Endodermal cell (in vitro differentiated cells): ENCODE results near the gene ZNF324B. TPM values are rescaled to one million over a fixed set of nuclear protein-coding genes. Genes with fewer than 3 reads are reported as not detected.
A peak's percentile ranks its signal among the peaks of the same experiment; 100 is the strongest.
"Not testable (repeated sequence)": the region's sequence is repeated elsewhere in the genome, so short reads cannot be mapped to it uniquely, and the experiment has no call there.

Experiments used
- DNase-seq: peaks from one replicate; pipeline ENCODE4 v3.0.0-alpha.2; 2017
- H3K27ac ChIP-seq: 2 replicates; pipeline ENCODE4 v1.5.1; 2013; ENCODE audit warnings: mild to moderate bottlenecking, low read depth, low read length, moderate library complexity
- H3K27me3 ChIP-seq: 2 replicates; pipeline ENCODE4 v1.6.1; 2013; ENCODE audit warnings: mild to moderate bottlenecking, low read length, moderate library complexity; ENCODE audit not compliant: insufficient read depth, control insufficient read depth, poor library complexity, severe bottlenecking
- H3K36me3 ChIP-seq: 2 replicates; pipeline ENCODE4 v1.7.0; 2013; ENCODE audit warnings: mild to moderate bottlenecking, low read length, moderate library complexity; ENCODE audit not compliant: control insufficient read depth, insufficient read depth
- H3K4me1 ChIP-seq: one replicate; pipeline ENCODE4 v1.7.0; 2013; ENCODE audit warnings: low read length; ENCODE audit not compliant: control insufficient read depth, insufficient read depth
- H3K4me3 ChIP-seq: 2 replicates; pipeline ENCODE4 v1.5.1; 2013; ENCODE audit warnings: mild to moderate bottlenecking, low read length, moderate library complexity
- H3K9ac ChIP-seq: 2 replicates; pipeline ENCODE4 v1.6.1; 2013; ENCODE audit warnings: mild to moderate bottlenecking, low read length, moderate library complexity; ENCODE audit not compliant: poor library complexity, severe bottlenecking; ENCODE audit errors: extremely low read depth
- H3K9me3 ChIP-seq: 2 replicates; pipeline ENCODE4 v1.6.1; 2013; ENCODE audit warnings: mild to moderate bottlenecking, low read length, moderate library complexity; ENCODE audit not compliant: control insufficient read depth
- H3K27ac Mint-ChIP-seq: 2 replicates; pipeline ENCODE4 v1.8.0; 2020; ENCODE audit warnings: mixed read lengths
- H3K27me3 Mint-ChIP-seq: 2 replicates; pipeline ENCODE4 v1.8.0; 2021; ENCODE audit warnings: mild to moderate bottlenecking, mixed read lengths; ENCODE audit not compliant: insufficient read depth
- H3K36me3 Mint-ChIP-seq: 2 replicates; pipeline ENCODE4 v1.8.0; 2020; ENCODE audit warnings: low read depth, mixed read lengths
- H3K4me1 Mint-ChIP-seq: 2 replicates; pipeline ENCODE4 v1.8.0; 2020; ENCODE audit warnings: mixed read lengths
- H3K4me3 Mint-ChIP-seq: 2 replicates; pipeline ENCODE4 v1.8.0; 2020; ENCODE audit warnings: mild to moderate bottlenecking, moderate library complexity, mixed read lengths
- H3K9me3 Mint-ChIP-seq: 2 replicates; pipeline ENCODE4 v1.8.0; 2020; ENCODE audit warnings: mild to moderate bottlenecking, mixed read lengths
- CTCF ChIP-seq: fragments of 200-600 bp; sonication (generic); conservative IDR thresholded peaks from 2 replicates; pipeline ENCODE4 v1.5.0; 2021; ENCODE audit warnings: antibody characterized with exemption, mild to moderate bottlenecking
- WGBS, 2 experiments: methylation state at CpG; one replicate each; pipeline versions ENCODE4 v1.1.5 to v1.1.7; 2013; ENCODE audit warnings: missing lambda C conversion rate in 2 of 2, mixed read lengths in 1 of 2; ENCODE audit not compliant: insufficient coverage in 1 of 2, insufficient read length in 1 of 2; 5-methylcytosine and 5-hydroxymethylcytosine counted together
- total RNA-seq, 2 donors: library from RNA; stranded (reverse); fragmentation: NEBNext Ultra II Directional in 1 of 2; extraction: Animal tissue kit (Norgen Biotek cat#: 25700) in 1 of 2; gene quantifications; 2 replicates in 1 of 2; 3 replicates in 1 of 2; pipeline ENCODE4 v1.2.1, GENCODE V29; 2021

ZNF324B gene
- total RNA-seq, 2 donors from 2014 or later = 5.4 to 6.0 TPM

DNA sequence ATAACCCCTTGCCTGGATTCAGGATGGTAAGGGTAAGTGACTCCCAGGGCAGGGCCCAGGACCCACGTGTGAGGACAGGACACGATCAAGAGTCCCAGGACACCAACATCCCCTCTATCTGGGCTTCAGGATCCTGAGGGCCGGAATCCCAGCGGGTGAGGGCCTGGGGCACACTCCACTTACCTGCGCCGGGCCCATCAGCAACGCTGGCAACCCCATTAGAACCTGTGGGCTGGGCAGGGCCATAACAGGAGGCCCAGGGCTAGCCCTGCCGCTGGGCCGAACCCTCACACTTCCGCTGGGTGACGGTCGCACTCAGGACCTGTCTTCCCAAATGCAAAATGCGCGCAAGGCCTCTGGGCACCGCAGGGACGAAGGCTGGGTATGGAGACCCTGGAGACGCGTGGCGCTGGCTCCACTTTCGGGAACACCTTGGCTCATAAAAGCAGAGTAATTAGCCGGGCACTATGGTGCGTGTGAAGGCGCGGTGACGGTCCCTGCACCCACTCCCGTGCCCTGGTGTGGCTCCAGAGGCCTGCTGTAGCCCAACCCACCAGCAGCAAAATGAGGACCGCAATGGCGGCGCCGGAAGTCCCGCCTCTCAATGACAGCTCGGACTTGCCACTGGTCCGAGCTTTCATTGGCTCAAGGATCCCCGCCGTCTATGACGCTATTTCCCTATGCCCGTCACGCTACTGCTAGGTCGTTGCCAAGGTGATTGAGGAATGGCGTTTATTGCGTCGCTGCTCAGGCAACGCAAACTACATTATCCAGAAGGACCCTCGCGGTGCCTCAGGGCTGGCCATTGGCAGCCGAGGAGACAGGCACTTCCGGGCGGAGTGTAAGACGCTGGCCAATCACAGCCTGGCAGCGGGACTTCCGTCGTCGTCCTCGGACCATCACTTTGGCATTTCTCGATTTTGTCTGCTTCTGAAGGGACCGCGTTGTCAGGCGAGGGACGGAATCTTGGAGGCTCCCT is 11.6 kb upstream of the ZNF324B start, which contains the start of gene ZNF132:
Gene ZNF132, minus strand, starts transcription at position 578 of the 979 bp plus-strand sequence. Its CDS starts 332 bp downstream, at position 246.
- Mint-ChIP-seq H3K4me1 (no peaks in the 10 kb centered on the region), H3K36me3 (peaks cover 37% of the 10 kb centered on the region), H3K27me3 (peaks cover 58% of the 10 kb centered on the region), H3K9me3 (peaks cover 79% of the 10 kb centered on the region), H3K4me3 (peak within 1 kb of the TSS; percentile 59), H3K27ac (peak within 1 kb of the TSS; percentile 44)
- Histone ChIP-seq H3K36me3 (peaks cover 22% of the 10 kb centered on the region), H3K4me1 (no peaks in the 10 kb centered on the region), H3K9ac (peak within 1 kb of the TSS; percentile 50), H3K4me3 (peak within 1 kb of the TSS; percentile 88), H3K27me3 (peaks cover 27% of the 10 kb centered on the region), H3K9me3 (peaks cover 58% of the 10 kb centered on the region), H3K27ac (no peak within 1 kb of the TSS)
- DNase-seq = peak; percentile 67
- no peak for TF ChIP-seq CTCF
- WGBS, 2 experiments = 16 to 26% methylated on average over 32 to 59 of the region's 59 CpGs

GRCh38 chr19:58440556-58440955 is 10.9 kb upstream of the ZNF324B start:
- Mint-ChIP-seq H3K4me3 (peak overlapping the region; percentile 59), H3K9me3 (peaks cover 72% of the 10 kb centered on the region), H3K4me1 (no peaks in the 10 kb centered on the region), H3K36me3 (peaks cover 30% of the 10 kb centered on the region), H3K27ac (peak overlapping the region; percentile 44), H3K27me3 (peaks cover 65% of the 10 kb centered on the region)
- Histone ChIP-seq H3K9me3 (peaks cover 52% of the 10 kb centered on the region), H3K27ac (no peak overlapping the region), H3K4me1 (no peaks in the 10 kb centered on the region), H3K9ac (no peak overlapping the region), H3K4me3 (peak overlapping the region; percentile 88), H3K36me3 (peaks cover 15% of the 10 kb centered on the region), H3K27me3 (peaks cover 34% of the 10 kb centered on the region)
- TF ChIP-seq CTCF = no peak
- no peak for DNase-seq
- WGBS, 2 experiments = 50 to 87% methylated on average over 14 to 31 of the region's 31 CpGs

GRCh38 chr19:58442986-58443385 is 8.4 kb upstream of the ZNF324B start:
- not testable (repeated sequence) for H3K4me3 ChIP-seq, H3K36me3 ChIP-seq, DNase-seq, H3K36me3 Mint-ChIP-seq, H3K27ac ChIP-seq, H3K27ac Mint-ChIP-seq, H3K4me1 Mint-ChIP-seq, H3K4me1 ChIP-seq, H3K9ac ChIP-seq, H3K4me3 Mint-ChIP-seq
- H3K9me3 Mint-ChIP-seq = peaks cover 66% of the 10 kb centered on the region
- peaks cover 81% of the 10 kb centered on the region for H3K27me3 Mint-ChIP-seq
- Histone ChIP-seq H3K27me3 (peaks cover 41% of the 10 kb centered on the region), H3K9me3 (peaks cover 28% of the 10 kb centered on the region)
- WGBS, 2 experiments = 86 to 87% methylated on average over 6 to 7 of the region's 7 CpGs

GRCh38 chr19:58448860-58449259 is 2.6 kb upstream of the ZNF324B start:
- not testable (repeated sequence) for H3K4me1 ChIP-seq, H3K27ac Mint-ChIP-seq, H3K4me1 Mint-ChIP-seq, H3K27ac ChIP-seq, H3K36me3 Mint-ChIP-seq, H3K36me3 ChIP-seq, H3K4me3 ChIP-seq, H3K9ac ChIP-seq, DNase-seq, H3K4me3 Mint-ChIP-seq
- Histone ChIP-seq H3K9me3 (peaks cover 26% of the 10 kb centered on the region), H3K27me3 (peaks cover 44% of the 10 kb centered on the region)
- WGBS, 2 experiments = 54 to 75% methylated on average over 3 of the region's 3 CpGs
- Mint-ChIP-seq H3K9me3 (peaks cover 42% of the 10 kb centered on the region), H3K27me3 (peaks cover 78% of the 10 kb centered on the region)

- peaks cover 68% of the 10 kb centered on the region for H3K27me3 Mint-ChIP-seq
- 47 to 70% methylated on average over 3 to 5 of the region's 5 CpGs for WGBS, 2 experiments
- not testable (repeated sequence) for H3K27ac Mint-ChIP-seq, H3K9ac ChIP-seq, H3K36me3 ChIP-seq, H3K4me1 ChIP-seq, H3K36me3 Mint-ChIP-seq, DNase-seq, H3K4me1 Mint-ChIP-seq, H3K4me3 Mint-ChIP-seq, H3K27ac ChIP-seq
- H3K9me3 Mint-ChIP-seq = peaks cover 42% of the 10 kb centered on the region
- peaks cover 26% of the 10 kb centered on the region for H3K9me3 ChIP-seq
- H3K27me3 ChIP-seq = peaks cover 33% of the 10 kb centered on the region
- H3K4me3 ChIP-seq = peak overlapping the region; percentile 24
Observed at GRCh38 chr19:58449980-58450379, 1.4 kb upstream of the ZNF324B start.
